Stimulated activated CD8-positive, alpha-beta memory T cell treated with anti-CD3 and anti-CD28 coated beads, Interleukin-7, amount 100 ng/mL, for 48 hours (primary cell): ENCODE data around the gene SYCP1.
"Not testable (repeated sequence)": the region's sequence is repeated elsewhere in the genome, so short reads cannot be mapped to it uniquely, and the experiment has no call there.

Experiments used
- DNase-seq, 2 donors: peaks; one replicate each; pipeline ENCODE4 v3.0.0-alpha.2; 2020; ENCODE audit warnings: low read depth in 1 of 2; ENCODE audit errors: extremely low read depth in 1 of 2

SYCP1 gene

GRCh38 chr1:114976891-114977290 lies 122.2 kb downstream of the SYCP1 start:
- no peak for DNase-seq

- DNase-seq: peak; percentile 3 to 25
Measured at GRCh38 chr1:114979278-114979891, 124.7 kb downstream of the SYCP1 start.

DNA sequence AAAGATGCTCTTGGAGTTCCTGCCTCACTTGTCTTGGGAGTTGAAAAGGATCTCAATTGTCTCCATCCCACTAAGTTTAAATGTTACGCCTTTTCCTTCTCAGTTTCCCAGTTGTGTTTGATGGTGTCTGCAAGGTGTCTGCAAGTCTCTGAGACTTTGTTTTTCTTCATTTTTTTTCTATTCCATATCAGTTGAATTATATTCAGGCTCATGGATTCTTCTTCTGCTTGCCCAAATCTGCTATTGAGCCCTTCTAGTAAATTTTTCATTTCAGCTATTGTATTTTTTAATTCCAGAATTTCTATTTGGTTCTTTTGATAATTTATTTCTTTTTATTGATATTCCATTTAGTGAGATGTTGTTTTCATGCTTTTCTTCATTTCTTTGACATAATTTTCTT lies 127.6 kb downstream of the SYCP1 start:
- no peak for DNase-seq

DNA sequence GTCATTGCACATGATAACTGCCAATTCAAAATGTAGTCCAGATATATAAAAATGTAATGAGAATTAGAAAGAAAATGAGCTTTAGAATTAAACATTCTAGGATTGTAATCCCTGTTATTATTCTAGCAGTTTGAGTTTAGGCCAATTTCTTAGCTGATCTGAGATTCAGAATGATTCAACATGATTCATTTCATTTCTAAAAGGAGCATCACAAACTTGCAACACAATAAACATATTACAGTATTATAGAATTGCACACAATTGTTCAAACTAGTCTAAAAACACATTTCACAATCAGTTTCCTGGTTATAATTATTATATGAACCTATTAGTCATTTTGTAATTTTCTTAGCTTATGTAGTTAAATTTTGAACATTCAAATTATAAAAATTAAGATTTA lies 131.6 kb downstream of the SYCP1 start:
- no peak for DNase-seq

DNA sequence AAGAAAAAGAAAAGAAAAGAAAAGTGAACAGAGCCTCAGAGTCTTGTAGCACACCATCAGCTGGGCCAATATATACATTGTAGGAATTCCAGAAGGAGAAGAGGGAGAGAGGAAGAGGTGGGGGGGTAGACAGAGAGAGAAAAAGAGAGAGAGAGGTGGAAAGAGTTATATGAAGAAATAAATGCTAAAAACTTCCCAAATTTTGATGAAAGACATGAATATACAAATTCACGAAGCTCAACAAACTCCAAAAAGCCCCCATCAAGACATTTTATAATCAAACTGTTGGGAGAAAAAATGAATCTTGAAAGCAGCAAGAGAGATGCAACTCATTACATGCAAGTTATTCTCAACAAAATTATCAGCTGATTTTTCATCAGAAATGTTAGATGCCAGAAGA lies 133.4 kb downstream of the SYCP1 start:
- no peak for DNase-seq

- no peak for DNase-seq
Measured at GRCh38 chr1:114997510-114998289, 143.0 kb downstream of the SYCP1 start.

DNA sequence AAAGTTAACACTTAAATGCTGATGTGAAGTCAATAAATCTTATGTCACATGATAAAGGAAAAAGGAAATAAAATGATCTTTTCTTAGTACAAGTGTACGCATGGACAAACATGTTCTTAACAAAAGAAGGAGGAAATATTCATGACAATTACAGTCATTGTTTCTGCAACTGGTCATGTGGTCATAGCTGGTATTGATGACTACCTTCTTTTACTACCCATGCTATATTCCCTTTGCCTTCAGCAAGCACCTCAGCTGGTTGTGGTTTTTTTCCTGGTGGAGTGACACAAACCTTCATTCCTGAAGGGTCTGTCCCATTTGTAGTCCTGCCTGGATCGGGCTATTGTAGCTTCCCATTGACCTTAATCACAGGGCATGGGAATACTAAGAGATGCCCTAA lies 151.5 kb downstream of the SYCP1 start:
- no peak for DNase-seq

DNA sequence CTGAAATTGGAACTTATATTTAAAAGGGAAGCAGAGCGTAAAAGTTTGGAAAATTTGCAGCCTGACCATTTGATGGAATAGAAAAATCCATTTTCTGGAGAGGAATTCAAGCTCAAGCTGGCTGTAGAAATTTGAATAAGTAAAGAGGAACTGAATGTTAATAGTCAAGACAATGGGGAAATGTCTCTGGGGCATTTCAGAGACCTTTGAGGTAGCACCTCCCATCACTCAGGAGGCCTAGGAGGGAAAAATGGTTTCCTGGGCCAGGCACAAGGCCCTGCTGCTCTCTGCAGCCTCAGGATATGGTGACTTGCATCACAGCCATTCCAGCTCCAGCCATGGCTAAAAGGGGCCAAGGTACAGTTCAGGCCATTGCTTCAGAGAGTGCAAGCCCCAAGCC lies 157.3 kb downstream of the SYCP1 start:
- DNase-seq: no peak

GRCh38 chr1:115012434-115012833 lies 157.8 kb downstream of the SYCP1 start:
- no peak for DNase-seq

DNA sequence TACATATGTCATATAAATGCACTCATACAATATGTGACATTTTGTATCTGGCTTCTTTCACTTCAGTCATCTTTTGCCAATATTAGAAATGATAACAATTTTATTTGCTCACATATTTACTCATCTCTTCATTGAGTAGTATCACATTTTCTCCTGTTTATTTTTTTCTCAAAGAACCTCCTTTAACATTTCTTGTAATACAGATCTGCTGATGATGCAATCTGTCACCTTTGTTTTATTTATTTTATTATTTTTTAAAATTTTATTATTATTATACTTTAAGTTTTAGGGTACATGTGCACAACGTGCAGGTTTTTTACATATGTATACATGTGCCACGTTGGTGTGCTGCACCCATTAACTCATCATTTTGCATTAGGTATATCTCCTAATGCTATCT lies 159.1 kb downstream of the SYCP1 start:
- DNase-seq: no peak

DNA sequence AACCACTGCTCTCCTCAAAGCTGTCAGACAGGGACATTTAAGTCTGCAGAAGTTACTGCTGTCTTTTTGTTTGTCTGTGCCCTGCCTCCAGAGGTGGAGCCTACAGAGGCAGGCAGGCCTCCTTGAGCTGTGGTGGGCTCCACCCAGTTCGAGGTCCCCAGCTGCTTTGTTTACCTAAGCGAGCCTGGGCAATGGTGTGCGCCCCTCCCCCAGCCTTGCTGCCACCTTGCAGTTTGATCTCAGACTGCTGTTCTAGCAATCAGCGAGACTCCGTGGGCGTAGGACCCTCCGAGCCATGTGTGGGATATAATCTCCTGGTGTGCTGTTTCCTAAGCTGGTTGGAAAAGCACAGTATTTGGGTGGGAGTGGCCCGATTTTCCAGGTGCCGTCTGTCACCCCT lies 164.9 kb downstream of the SYCP1 start:
- not testable (repeated sequence) for DNase-seq

GRCh38 chr1:115021145-115021544 lies 166.5 kb downstream of the SYCP1 start:
- DNase-seq: no peak

DNA sequence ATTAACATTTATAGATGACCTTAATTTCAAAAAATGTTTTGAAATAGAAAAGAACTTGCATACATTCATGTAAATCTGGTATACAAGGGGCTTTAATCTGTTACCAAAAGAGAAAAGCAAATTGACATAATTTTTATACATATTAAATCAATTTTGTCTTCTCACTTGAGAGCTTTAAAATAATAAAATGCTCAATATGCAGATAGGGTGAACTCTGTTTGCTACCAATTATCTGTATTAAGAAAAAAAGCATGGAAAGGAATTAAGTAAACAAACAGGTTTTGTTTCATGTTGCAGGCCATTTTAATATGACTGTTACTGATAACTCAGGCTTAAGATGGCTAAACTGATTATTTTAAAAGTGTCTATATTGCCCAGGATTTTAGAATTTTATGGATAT lies 168.9 kb downstream of the SYCP1 start:
- DNase-seq: no peak

GRCh38 chr1:115029526-115029925 lies 174.9 kb downstream of the SYCP1 start, which contains the start of gene TSHB:
TSS of gene TSHB (plus strand) at chr1:115029826. CDS start at chr1:115033363, 3,537 bp downstream.
- DNase-seq: no peak

DNA sequence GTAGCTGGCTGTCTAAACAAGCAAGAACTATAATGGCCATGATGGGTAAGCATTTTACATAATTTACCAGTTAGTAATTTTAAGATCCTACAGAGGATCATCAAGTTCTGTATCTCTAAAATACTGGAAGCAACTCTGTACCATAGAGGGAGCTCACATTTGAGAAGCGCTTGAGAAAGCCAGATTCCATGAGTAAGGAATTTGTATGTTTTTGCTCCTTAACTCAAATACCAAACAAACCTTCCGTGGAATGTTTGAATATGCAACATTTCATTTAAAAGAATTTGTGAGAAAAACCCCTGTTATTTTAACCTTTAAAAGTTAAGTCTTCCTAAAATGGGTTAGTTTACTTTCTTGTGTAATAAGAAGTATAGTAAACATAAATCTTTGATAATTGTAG lies 176.9 kb downstream of the SYCP1 start:
- DNase-seq: no peak

DNA sequence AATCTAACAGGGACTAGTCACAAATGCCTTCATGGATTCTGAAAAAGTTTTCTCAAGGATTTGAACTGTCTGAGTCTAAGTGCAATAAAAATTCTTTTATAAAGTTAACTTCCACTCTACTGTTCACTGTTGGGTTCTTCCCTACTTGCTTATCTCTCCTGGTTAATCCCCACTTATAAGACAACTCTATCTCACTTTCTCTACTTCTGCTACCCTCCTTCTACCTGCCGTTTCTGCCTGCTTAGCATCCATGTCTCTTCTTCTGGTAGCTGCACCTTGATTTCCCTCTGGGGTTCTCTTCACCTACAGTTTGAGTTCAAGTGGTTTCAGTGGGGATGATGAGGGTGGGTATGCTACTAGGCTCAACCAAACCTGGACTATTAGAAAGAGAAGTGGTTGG lies 181.0 kb downstream of the SYCP1 start:
- no peak for DNase-seq

- DNase-seq: no peak
Measured at GRCh38 chr1:115036814-115037507, 182.3 kb downstream of the SYCP1 start.

- no peak for DNase-seq
Measured at GRCh38 chr1:115040501-115040900, 185.8 kb downstream of the SYCP1 start.

DNA sequence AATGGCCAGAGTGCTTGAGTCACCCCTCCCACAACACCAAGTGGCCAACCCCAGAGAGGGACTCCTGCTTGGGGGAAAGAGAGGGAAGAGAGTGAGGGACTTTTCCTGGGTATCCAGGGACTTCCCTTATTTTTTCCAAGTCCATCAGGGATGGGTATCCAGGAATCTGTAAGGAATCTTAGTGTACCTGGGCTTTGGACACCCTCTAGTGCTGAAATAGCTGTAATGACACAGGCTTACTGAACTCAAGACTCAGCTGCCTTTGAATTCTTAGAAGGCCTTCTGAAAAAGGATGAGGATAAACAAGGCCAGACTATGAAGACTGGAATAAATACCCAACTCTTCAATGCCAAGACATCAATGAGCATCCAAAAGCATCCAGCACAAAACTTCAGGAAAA lies 187.0 kb downstream of the SYCP1 start:
- no peak for DNase-seq
